NB4 (cell line): ENCODE data around the gene BSCL2.
"Not testable (repeated sequence)": the region's sequence is repeated elsewhere in the genome, so short reads cannot be mapped to it uniquely, and the experiment has no call there.

ENCODE experiments used
- DNase-seq: peaks from one replicate; pipeline ENCODE4 v3.0.0; 2010; ENCODE audit warnings: low read depth
- H3K4me3 ChIP-seq: one replicate; pipeline ENCODE4 v1.5.1; 2011; ENCODE audit warnings: mild to moderate bottlenecking, low read depth, low read length, moderate library complexity
- MYC ChIP-seq: IDR thresholded peaks from 2 replicates; pipeline ENCODE4 v1.6.1; 2011; ENCODE audit warnings: low read depth, low read length
- POLR2A ChIP-seq: IDR thresholded peaks from 2 replicates; pipeline ENCODE4 v1.6.1; 2011; ENCODE audit warnings: mild to moderate bottlenecking; ENCODE audit not compliant: insufficient read length; ENCODE audit errors: extremely low read depth
- TF ChIP-seq, protein P1 (sequence below): IDR thresholded peaks from one replicate; pipeline ENCODE4 v1.5.1; 2012; ENCODE audit warnings: low read depth, low read length
- TF ChIP-seq, protein P2 (sequence below): IDR thresholded peaks from 2 replicates; pipeline ENCODE4 v1.6.1; 2011; ENCODE audit warnings: low read depth, low read length

The BSCL2 gene

DNA sequence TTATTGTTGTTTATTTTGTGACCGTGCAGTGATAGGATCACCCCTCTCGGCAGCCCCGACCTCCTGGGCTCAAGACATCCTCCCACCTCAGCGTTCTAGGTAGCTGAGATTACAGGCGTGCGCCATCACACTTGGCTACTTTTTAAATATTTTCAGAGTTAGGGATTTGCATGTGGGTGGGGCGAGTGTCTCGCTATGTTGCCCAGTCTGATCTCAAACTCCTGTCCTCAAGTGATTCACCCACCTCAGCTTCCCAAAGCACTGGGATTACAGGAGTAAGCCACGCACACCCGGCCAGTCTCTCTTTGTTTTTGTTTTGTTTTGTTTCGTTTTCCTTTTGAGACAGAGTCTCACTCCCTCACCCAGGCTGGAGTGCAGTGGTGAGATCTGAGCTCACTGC is 52.9 kb downstream of the BSCL2 start:
- DNase-seq = no peak
- TF ChIP-seq, protein P1, sequence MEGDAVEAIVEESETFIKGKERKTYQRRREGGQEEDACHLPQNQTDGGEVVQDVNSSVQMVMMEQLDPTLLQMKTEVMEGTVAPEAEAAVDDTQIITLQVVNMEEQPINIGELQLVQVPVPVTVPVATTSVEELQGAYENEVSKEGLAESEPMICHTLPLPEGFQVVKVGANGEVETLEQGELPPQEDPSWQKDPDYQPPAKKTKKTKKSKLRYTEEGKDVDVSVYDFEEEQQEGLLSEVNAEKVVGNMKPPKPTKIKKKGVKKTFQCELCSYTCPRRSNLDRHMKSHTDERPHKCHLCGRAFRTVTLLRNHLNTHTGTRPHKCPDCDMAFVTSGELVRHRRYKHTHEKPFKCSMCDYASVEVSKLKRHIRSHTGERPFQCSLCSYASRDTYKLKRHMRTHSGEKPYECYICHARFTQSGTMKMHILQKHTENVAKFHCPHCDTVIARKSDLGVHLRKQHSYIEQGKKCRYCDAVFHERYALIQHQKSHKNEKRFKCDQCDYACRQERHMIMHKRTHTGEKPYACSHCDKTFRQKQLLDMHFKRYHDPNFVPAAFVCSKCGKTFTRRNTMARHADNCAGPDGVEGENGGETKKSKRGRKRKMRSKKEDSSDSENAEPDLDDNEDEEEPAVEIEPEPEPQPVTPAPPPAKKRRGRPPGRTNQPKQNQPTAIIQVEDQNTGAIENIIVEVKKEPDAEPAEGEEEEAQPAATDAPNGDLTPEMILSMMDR = no peak
- TF ChIP-seq, protein P2, sequence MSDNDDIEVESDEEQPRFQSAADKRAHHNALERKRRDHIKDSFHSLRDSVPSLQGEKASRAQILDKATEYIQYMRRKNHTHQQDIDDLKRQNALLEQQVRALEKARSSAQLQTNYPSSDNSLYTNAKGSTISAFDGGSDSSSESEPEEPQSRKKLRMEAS = no peak
- TF ChIP-seq POLR2A (no peak), MYC (no peak)
- H3K4me3 ChIP-seq = no peak overlapping the region

DNA sequence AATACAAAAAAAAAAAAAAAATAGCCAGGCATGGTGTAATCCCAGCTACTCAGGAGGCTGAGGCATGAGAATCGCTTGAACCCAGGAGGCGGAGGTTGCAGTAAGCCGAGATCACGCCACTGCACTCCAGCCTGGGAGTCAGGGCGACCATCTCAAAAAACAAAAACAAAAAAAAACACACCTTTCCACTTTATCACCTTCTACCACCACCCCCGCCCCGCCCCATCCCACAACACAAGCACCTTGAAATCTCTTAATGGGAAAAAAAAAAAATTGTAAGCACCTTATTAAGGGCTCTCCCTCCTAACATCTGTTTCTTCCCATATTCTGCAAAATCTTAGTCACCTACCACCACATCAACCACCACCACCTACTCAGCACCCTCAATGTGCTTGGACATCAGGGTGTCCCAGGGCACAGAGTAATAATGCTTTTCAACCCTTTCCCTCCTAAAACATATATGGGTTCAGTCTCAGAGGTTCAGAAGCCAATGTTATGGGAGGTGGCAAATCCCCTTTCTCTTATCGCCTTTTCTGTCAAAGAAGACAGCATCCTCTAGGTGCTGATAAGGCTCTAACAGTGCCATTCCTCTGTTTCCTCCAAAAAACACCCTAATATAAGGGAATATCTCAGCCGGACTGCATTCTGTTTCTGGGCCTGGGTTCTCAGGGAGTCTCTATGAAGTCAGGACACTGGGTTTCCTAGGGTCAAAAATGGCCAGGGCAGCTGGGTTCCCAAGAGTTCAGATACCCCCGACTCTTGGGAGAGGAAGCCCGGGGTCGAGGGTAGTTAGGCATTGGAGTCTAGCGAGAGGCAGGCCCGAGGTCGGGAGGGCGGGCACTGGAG is 54.8 kb downstream of the BSCL2 start:
- TF ChIP-seq, protein P2 = no peak
- no peak for DNase-seq
- H3K4me3 ChIP-seq = peak overlapping the region; percentile 97

DNA sequence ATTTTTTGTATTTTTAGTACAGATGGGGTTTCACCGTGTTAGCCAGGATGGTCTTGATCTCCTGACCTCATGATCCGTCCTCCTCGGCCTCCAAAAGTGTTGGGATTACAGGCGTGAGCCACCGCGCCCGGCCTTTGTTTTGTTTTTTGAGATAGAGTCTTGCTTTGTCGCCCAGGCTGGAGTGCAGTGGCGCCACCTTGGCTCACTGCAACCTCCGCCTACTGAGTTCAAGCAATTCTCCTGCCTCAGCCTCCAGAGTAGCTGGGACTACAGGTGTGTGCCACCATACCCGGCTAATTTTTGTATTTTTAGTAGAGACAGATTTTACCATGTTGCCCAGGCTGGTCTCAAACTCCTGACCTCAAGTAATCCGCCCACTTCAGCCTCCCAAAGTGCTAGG is 56.9 kb downstream of the BSCL2 start:
- DNase-seq, H3K4me3 ChIP-seq: not testable (repeated sequence)

DNA sequence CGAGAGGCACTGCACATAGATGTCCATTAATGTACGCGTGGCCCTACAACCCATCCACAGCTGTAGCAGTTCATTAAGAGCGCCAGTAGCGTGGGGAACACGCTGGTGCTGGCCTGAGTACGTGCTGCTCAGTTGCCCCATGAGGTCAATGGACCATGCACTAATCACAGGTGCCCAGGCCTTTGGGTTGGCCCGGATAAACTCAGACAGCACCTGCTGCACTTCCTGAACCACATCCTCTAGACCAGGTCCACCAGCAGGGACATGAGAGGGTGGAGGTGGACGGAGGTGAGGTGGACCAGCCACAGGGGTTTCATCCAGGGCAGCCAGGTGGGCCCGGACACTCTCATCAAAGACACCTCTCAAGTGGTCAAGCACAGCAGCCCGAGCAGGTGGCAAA is 57.7 kb downstream of the BSCL2 start:
- DNase-seq = no peak
- no peak overlapping the region for H3K4me3 ChIP-seq
- no peak for TF ChIP-seq POLR2A
- TF ChIP-seq, protein P2 = no peak
- no peak for TF ChIP-seq MYC
- TF ChIP-seq, protein P1 = no peak

DNA sequence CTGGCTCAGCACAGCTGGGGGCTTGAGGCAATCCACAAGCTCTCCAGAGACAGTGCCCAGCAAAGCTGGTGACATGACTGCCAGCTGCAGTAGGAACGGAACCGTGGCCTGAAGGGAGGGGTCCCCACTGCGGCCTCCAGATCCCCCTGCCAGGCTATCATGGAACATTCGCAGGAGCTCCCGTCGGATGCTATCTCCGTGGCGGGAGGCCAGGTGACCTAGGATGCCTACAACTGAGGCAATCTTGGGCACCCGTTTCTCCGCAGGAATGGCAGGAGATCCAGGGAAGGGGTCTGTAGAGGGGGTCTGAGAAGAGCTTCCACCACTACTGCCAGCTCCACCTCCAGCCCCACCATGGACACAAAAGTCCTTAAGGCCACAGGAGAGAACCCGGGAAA is 58.3 kb downstream of the BSCL2 start:
- H3K4me3 ChIP-seq = no peak overlapping the region
- no peak for DNase-seq
- TF ChIP-seq, protein P1 = no peak
- TF ChIP-seq MYC = no peak
- TF ChIP-seq, protein P2 = no peak
- no peak for TF ChIP-seq POLR2A

DNA sequence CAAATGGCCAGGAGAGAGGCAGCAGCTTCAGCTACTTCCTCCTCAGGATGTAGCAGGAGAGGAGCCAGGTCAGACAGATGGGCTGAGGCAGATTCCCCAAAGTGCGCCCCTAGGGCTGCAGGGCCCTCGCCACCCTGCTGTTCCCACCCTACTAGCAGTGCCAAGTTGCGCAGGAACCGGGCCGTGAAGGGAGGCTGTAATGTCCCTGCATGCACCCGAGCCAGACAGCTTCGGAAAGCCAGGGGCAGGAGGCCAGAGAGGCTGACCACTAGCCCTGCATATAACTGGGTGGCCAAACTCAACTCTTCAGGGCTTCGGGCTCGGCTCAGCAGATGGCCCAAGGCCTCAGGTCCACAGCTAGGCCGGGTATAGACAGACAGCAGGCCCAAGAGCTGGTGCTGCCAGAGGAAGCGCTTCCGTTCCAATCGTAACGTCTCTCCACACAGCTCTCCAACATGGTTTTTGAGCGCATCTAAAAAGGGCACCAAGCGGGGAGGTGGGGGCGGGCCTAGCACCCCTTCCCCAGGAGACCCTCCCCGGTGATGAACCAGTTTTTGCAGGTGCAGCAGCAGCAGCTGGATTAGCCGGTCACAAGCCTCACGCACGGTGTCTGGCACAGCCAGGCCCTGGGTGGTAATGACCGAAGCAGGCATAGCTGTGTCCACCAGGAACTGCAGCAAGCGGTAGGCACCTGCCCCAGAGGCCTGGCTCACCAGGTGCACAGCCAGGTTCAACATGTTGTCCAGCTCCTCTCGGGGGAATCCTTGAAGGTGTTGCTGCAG is 58.8 kb downstream of the BSCL2 start:
- TF ChIP-seq POLR2A = no peak
- no peak for TF ChIP-seq MYC
- TF ChIP-seq, protein P2 = no peak
- TF ChIP-seq, protein P1 = no peak
- DNase-seq = no peak
- H3K4me3 ChIP-seq = no peak overlapping the region
